ENCODE measurements around the gene MYO7A.

GRCh38 chr11:77138106-77138649 is 10.1 kb downstream of the MYO7A start:
- TF ChIP-seq GATA2 (IDR thresholded peaks at IDR 0.05; ENCODE audit: low read depth, low read length) (no peak), GATA3 (IDR thresholded peaks at IDR 0.05; ENCODE audit: low read depth, low read length) (no peak)
